ENCODE measurements around the gene SERPIND1. TPM values are rescaled to one million over a fixed set of nuclear protein-coding genes. Genes with fewer than 3 reads are reported as not detected.

Gene SERPIND1
- total and polyA plus RNA-seq, 2 donors from 2014 or later = not detected

DNA sequence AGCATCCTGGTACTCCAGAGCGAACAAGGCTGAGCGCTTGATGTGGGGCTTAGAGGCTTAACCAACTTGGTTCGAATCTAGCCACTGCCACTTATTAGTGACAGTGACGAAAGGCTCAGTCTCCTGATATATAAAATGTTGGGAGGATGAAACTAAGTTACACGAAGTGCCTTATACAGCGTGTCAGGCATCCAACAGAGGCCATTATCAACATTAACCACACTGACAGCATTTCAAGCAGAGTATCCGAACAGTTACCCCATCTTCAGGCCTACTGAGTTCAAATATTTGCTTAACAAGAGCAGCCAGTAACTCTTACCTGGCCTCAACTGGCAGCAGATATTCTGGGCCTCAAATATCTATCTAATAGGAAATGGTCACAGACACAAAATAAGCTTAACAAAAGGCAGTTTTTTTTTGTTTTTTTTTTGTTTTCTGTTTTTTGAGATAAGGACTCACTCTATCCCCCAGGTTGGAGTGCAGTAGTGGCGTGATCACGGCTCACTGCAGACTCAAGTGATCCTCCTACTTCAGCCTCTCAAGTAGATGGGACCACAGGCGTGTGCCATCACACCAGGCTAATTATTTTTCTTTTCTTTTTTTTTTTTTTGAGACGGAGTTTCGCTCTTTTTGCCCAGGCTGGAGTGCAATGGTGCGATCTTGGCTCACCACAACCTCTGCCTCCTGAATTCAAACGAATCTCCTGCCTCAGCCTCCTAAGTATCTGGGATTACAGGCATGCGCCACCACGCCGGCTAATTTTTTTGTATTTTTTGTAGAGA, 2.9 kb downstream of the SERPIND1 start:
- H3K27ac ChIP-seq (ENCODE audit: low read depth in 2 of 2, low read length in 2 of 2) = no peak overlapping the region
- FAIRE-seq = no peak
- no peaks in the 10 kb centered on the region for H3K27me3 ChIP-seq (ENCODE audit: control insufficient read depth, insufficient read depth, low read length)

DNA sequence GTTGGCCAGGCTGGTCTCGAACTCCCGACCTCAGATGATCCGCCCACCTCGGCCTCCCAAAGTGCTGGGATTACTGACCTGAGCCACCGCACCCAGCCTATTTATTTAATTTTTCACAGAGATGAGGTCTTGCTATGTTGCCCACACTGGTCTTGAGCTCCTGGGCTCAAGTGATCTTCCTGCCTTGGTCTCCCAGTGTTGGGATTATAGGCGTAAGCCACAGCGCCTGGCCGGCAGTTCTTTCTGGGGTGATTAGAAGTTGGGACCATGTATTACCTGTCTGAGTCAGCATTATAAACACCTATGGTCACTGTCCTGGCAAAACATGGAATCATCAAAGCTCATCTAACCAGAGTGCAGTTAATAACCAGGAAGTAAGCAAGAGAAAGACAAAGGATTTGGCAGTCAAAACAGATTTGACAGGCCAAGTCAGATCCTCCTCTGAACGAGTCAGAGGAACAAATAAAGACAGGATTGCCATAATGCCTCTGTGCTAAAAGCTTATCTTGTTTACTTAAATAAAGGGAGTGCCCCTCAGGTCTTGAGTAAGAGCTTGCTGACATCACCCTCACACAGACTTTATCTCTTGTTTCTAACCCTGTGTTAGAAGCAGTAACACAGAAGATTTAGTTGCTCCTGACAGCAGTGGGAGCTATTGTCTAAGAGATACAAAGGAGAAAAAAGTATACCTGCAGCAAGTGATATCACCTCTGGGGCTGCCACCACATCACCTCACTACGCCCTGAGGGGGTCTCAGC, 3.7 kb downstream of the SERPIND1 start:
- H3K27ac ChIP-seq (ENCODE audit: low read depth in 2 of 2, low read length in 2 of 2) = no peak overlapping the region
- intact Hi-C loops (cut with DNase I) = no loop called here
- no peak overlapping the region for H3K9ac ChIP-seq (ENCODE audit: low read length in 3 of 3)
- no peaks in the 10 kb centered on the region for H3K4me1 ChIP-seq (ENCODE audit: control insufficient read depth in 2 of 3, insufficient read depth in 2 of 3, low read depth in 1 of 3, low read length in 3 of 3)
- no peaks in the 10 kb centered on the region for H3K9me3 ChIP-seq (ENCODE audit: control insufficient read depth in 2 of 3, insufficient read depth in 1 of 3, low read length in 3 of 3)
- TF ChIP-seq, protein P1, sequence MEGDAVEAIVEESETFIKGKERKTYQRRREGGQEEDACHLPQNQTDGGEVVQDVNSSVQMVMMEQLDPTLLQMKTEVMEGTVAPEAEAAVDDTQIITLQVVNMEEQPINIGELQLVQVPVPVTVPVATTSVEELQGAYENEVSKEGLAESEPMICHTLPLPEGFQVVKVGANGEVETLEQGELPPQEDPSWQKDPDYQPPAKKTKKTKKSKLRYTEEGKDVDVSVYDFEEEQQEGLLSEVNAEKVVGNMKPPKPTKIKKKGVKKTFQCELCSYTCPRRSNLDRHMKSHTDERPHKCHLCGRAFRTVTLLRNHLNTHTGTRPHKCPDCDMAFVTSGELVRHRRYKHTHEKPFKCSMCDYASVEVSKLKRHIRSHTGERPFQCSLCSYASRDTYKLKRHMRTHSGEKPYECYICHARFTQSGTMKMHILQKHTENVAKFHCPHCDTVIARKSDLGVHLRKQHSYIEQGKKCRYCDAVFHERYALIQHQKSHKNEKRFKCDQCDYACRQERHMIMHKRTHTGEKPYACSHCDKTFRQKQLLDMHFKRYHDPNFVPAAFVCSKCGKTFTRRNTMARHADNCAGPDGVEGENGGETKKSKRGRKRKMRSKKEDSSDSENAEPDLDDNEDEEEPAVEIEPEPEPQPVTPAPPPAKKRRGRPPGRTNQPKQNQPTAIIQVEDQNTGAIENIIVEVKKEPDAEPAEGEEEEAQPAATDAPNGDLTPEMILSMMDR (IDR thresholded peaks at IDR 0.05; ENCODE audit: borderline replicate concordance, extremely low read depth, insufficient read depth) = no peak
- no peak overlapping the region for H3K4me3 ChIP-seq (ENCODE audit: low read length in 3 of 3)
- peaks cover 0 to 15% (median 12%) of the 10 kb centered on the region in 3 donors for H3K36me3 ChIP-seq (ENCODE audit: control insufficient read depth in 2 of 3, insufficient read depth in 3 of 3, low read length in 3 of 3)
- DNase-seq (no peak), FAIRE-seq (no peak)
- H3K27me3 ChIP-seq (ENCODE audit: control insufficient read depth, insufficient read depth, low read length) = no peaks in the 10 kb centered on the region

More for the DNA sequence above, 2.9 kb downstream of the SERPIND1 start:
- TF ChIP-seq, protein P1 (IDR thresholded peaks at IDR 0.05; ENCODE audit: borderline replicate concordance, extremely low read depth, insufficient read depth) = no peak
- intact Hi-C loops (cut with DNase I) = no loop called here
- no peaks in the 10 kb centered on the region for H3K9me3 ChIP-seq (ENCODE audit: control insufficient read depth in 2 of 3, insufficient read depth in 1 of 3, low read length in 3 of 3)
- no peak overlapping the region for H3K9ac ChIP-seq (ENCODE audit: low read length in 3 of 3)
- no peak for DNase-seq
- H3K4me3 ChIP-seq (ENCODE audit: low read length in 3 of 3) = no peak overlapping the region
- no peaks in the 10 kb centered on the region for H3K4me1 ChIP-seq (ENCODE audit: control insufficient read depth in 2 of 3, insufficient read depth in 2 of 3, low read depth in 1 of 3, low read length in 3 of 3)
- peaks cover 0 to 13% (median 12%) of the 10 kb centered on the region in 3 donors for H3K36me3 ChIP-seq (ENCODE audit: control insufficient read depth in 2 of 3, insufficient read depth in 3 of 3, low read length in 3 of 3)

DNA sequence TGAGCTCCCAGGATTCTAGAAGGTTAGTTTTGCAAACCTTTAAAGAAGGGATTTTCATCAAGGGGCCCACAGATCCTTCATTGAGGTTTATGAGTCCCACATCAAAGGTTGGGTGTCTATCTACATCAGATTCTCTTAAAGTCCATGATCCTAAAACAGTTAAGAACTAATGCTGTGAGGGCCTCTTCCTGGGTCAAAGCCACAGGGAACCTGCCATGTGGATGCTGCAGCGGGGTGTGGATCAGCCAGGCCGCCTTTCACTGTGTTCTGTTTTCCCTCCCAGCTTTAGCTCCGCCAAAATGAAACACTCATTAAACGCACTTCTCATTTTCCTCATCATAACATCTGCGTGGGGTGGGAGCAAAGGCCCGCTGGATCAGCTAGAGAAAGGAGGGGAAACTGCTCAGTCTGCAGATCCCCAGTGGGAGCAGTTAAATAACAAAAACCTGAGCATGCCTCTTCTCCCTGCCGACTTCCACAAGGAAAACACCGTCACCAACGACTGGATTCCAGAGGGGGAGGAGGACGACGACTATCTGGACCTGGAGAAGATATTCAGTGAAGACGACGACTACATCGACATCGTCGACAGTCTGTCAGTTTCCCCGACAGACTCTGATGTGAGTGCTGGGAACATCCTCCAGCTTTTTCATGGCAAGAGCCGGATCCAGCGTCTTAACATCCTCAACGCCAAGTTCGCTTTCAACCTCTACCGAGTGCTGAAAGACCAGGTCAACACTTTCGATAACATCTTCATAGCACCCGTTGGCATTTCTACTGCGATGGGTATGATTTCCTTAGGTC, 5.3 kb downstream of the SERPIND1 start:
- DNase-seq = no peak
- Histone ChIP-seq H3K4me3 (ENCODE audit: low read length in 3 of 3) (no peak overlapping the region), H3K9me3 (ENCODE audit: control insufficient read depth in 2 of 3, insufficient read depth in 1 of 3, low read length in 3 of 3) (no peaks in the 10 kb centered on the region), H3K9ac (ENCODE audit: low read length in 3 of 3) (no peak overlapping the region), H3K27me3 (ENCODE audit: control insufficient read depth, insufficient read depth, low read length) (no peaks in the 10 kb centered on the region), H3K27ac (ENCODE audit: low read depth in 2 of 2, low read length in 2 of 2) (no peak overlapping the region), H3K4me1 (ENCODE audit: control insufficient read depth in 2 of 3, insufficient read depth in 2 of 3, low read depth in 1 of 3, low read length in 3 of 3) (no peaks in the 10 kb centered on the region), H3K36me3 (ENCODE audit: control insufficient read depth in 2 of 3, insufficient read depth in 3 of 3, low read length in 3 of 3) (peaks cover 0 to 14% (median 12%) of the 10 kb centered on the region in 3 donors)
- FAIRE-seq = no peak
- intact Hi-C loops (cut with DNase I) = no loop called here
- TF ChIP-seq, protein P1 (IDR thresholded peaks at IDR 0.05; ENCODE audit: borderline replicate concordance, extremely low read depth, insufficient read depth) = no peak
